H1 (cell line): ENCODE data around the gene PDHX. TPM values are rescaled to one million over a fixed set of nuclear protein-coding genes. Genes with fewer than 3 reads are reported as not detected.

ENCODE experiments used
- PHF8 ChIP-seq: fragments of 200-600 bp; sonication (generic); conservative IDR thresholded peaks from 2 replicates; pipeline ENCODE4 v1.7.1; 2012; ENCODE audit warnings: low read depth, mild to moderate bottlenecking, inconsistent platforms, low read length, moderate library complexity
- RBBP5 ChIP-seq: IDR thresholded peaks from 2 replicates; pipeline ENCODE4 v1.7.1; 2012; ENCODE audit warnings: low read depth, mild to moderate bottlenecking, inconsistent platforms, low read length, moderate library complexity, borderline replicate concordance
- RFX5 ChIP-seq: IDR thresholded peaks from 2 replicates; pipeline ENCODE4 v1.6.1; 2011; ENCODE audit warnings: low read depth, low read length, improper control_type of control experiment, borderline replicate concordance
- SUZ12 ChIP-seq: fragments of 200-600 bp; sonication (generic); IDR thresholded peaks from 2 replicates; pipeline ENCODE4 v1.6.1; 2012; ENCODE audit warnings: mild to moderate bottlenecking, inconsistent platforms, low read length, moderate library complexity, mixed read lengths
- polyA plus RNA-seq, 7 experiments: library from polyadenylated mRNA; depleted of rRNA in 3 of 7; stranded (reverse) in 5 of 7; unstranded in 2 of 7; fragments of >200 nt in 5 of 7; fragments of 200-250 nt in 2 of 7; gene quantifications; 1 replicate in 5 of 7; 2 replicates in 1 of 7; 4 replicates in 1 of 7; pipeline versions ENCODE4 v1.2.1 to v1.2.3, GENCODE V29; 2011 to 2013; ENCODE audit warnings: missing spikeins in 2 of 7, mixed read lengths in 2 of 7
- total RNA-seq: library from RNA; stranded (reverse); fragmentation: NEBNext Ultra II Directional; extraction: Animal tissue kit (Norgen Biotek cat#: 25700); gene quantifications from 2 replicates; pipeline ENCODE4 v1.2.1, GENCODE V29; 2021

The PDHX gene
- total and polyA plus RNA-seq, 2 of the 8 experiments (the other 6 are each of a cell fraction or from before 2014, with no cell fraction given), result 12.4 to 51.9 TPM

DNA sequence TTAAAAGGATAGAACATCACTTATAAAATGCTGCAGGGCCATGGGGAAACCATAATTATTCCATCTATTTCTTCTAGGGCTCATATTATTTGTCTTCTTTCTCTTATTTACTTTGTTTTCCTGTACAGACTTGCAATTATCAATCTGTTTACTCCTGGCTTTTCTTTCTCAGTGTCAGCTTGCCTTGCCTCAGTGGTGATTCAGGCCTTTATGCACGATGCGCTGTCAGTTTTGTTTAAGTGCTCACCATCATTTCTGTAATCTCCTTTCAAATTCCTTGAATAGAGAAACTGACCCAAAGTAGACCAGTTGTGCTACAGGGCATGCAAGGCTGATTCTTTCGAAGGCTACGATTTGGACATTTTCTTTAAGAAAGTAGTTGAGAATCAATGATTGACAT lies 4.7 kb downstream of the PDHX start (continued):
- TF ChIP-seq SUZ12, result no peak
- no peak for TF ChIP-seq PHF8
- TF ChIP-seq RFX5, result no peak
- no peak for TF ChIP-seq RBBP5
